HepG2 (cell line): ENCODE results near the gene APBA3. TPM values are rescaled to one million over a fixed set of nuclear protein-coding genes. Genes with fewer than 3 reads are reported as not detected.
A peak's percentile ranks its signal among the peaks of the same experiment; 100 is the strongest.

Experiments used
- ATRX ChIP-seq: sonication (generic); formaldehyde crosslinking; IDR thresholded peaks from 2 replicates; pipeline ENCODE4 v1.4.0; 2020; ENCODE audit warnings: missing genetic modification reagents, borderline replicate concordance
- BCL6 ChIP-seq: IDR thresholded peaks from 2 replicates; pipeline ENCODE4 v1.6.1; 2016; ENCODE audit warnings: missing genetic modification reagents, missing compliant biosample characterization
- ETS1 ChIP-seq: sonication (generic); formaldehyde crosslinking; IDR thresholded peaks from 2 replicates; pipeline ENCODE4 v1.4.0; 2020; ENCODE audit warnings: missing genetic modification reagents
- MAFK ChIP-seq, 2 experiments: IDR thresholded peaks in 1 of 2; conservative IDR thresholded peaks in 1 of 2; 2 replicates each; pipeline ENCODE4 v1.6.1; 2011; ENCODE audit warnings: improper control_type of control experiment in 2 of 2, low read length in 2 of 2
- MED8 ChIP-seq: sonication (generic); formaldehyde crosslinking; IDR thresholded peaks from 2 replicates; pipeline ENCODE4 v1.8.1; 2023; ENCODE audit warnings: mild to moderate bottlenecking, missing genetic modification reagents; ENCODE audit not compliant: insufficient replicate concordance
- MYNN ChIP-seq: sonication (generic); formaldehyde crosslinking; IDR thresholded peaks from 2 replicates; pipeline ENCODE4 v1.4.0; 2020; ENCODE audit warnings: mild to moderate bottlenecking, low read depth, missing genetic modification reagents
- PCBP1 ChIP-seq: fragments of 200-400 bp; formaldehyde crosslinking; IDR thresholded peaks from 2 replicates; pipeline ENCODE4 v1.6.1; 2017; ENCODE audit warnings: mild to moderate bottlenecking, low read depth, low read length, borderline replicate concordance
- PRDM10 ChIP-seq: sonication (generic); formaldehyde crosslinking; IDR thresholded peaks from 2 replicates; pipeline ENCODE4 v1.4.0; 2020; ENCODE audit warnings: low read depth, missing genetic modification reagents
- RAD51 ChIP-seq: fragments of 450-650 bp; IDR thresholded peaks from 2 replicates; pipeline ENCODE4 v1.6.1; 2016; ENCODE audit warnings: borderline replicate concordance
- SOX13 ChIP-seq, 3 experiments: fragments of 450-650 bp in 1 of 3; sonication (generic) in 1 of 3; formaldehyde crosslinking in 1 of 3; IDR thresholded peaks in 2 of 3; conservative IDR thresholded peaks in 1 of 3; 2 replicates each; pipeline versions ENCODE4 v1.5.0 to v1.6.1; 2016 to 2020; ENCODE audit warnings: antibody characterized with exemption in 1 of 3, mild to moderate bottlenecking in 1 of 3, missing compliant biosample characterization in 1 of 3, missing genetic modification reagents in 1 of 3, moderate library complexity in 1 of 3
- TEAD3 ChIP-seq: optimal IDR thresholded peaks from 2 replicates; pipeline ENCODE3; 2016; ENCODE audit warnings: borderline replicate concordance
- TOPORS ChIP-seq: sonication (generic); formaldehyde crosslinking; IDR thresholded peaks from 2 replicates; pipeline ENCODE4 v1.8.0; 2023; ENCODE audit warnings: mild to moderate bottlenecking, missing genetic modification reagents
- ZBTB7A ChIP-seq: sonication (generic); formaldehyde crosslinking; IDR thresholded peaks from 2 replicates; pipeline ENCODE4 v1.8.0; 2022; ENCODE audit warnings: mild to moderate bottlenecking, missing genetic modification reagents
- ZFY ChIP-seq: sonication (generic); formaldehyde crosslinking; IDR thresholded peaks from 2 replicates; pipeline ENCODE4 v1.4.0; 2020; ENCODE audit warnings: missing genetic modification reagents
- ZMYM4 ChIP-seq: sonication (generic); formaldehyde crosslinking; IDR thresholded peaks from 2 replicates; pipeline ENCODE4 v1.8.1; 2023; ENCODE audit warnings: mild to moderate bottlenecking, missing genetic modification reagents
- ZNF230 ChIP-seq: sonication (generic); formaldehyde crosslinking; IDR thresholded peaks from 2 replicates; pipeline ENCODE4 v1.4.0; 2020; ENCODE audit warnings: mild to moderate bottlenecking, missing genetic modification reagents
- ZNF362 ChIP-seq: sonication (generic); formaldehyde crosslinking; IDR thresholded peaks from 2 replicates; pipeline ENCODE4 v1.4.0; 2020; ENCODE audit warnings: missing genetic modification reagents, mild to moderate bottlenecking, borderline replicate concordance
- ZNF557 ChIP-seq: sonication (generic); formaldehyde crosslinking; IDR thresholded peaks from 2 replicates; pipeline ENCODE4 v1.4.0; 2020; ENCODE audit warnings: missing genetic modification reagents
- ZNF652 ChIP-seq: IDR thresholded peaks from 2 replicates; pipeline ENCODE4 v1.6.1; 2016; ENCODE audit warnings: low read depth, borderline replicate concordance
- ZNF660 ChIP-seq: sonication (generic); formaldehyde crosslinking; IDR thresholded peaks from 2 replicates; pipeline ENCODE4 v1.5.1; 2020; ENCODE audit warnings: mild to moderate bottlenecking, low read depth, missing genetic modification reagents, borderline replicate concordance
- polyA plus RNA-seq, 8 experiments: library from polyadenylated mRNA; depleted of rRNA in 3 of 8; stranded (reverse) in 7 of 8; unstranded in 1 of 8; fragments of >200 nt; fragmentation: Illumina TruSeq in 4 of 8; extraction: Trizol in 4 of 8; gene quantifications; 2 replicates each; pipeline versions ENCODE4 v1.2.1 to v1.2.3, GENCODE V29; 2011 to 2016; ENCODE audit warnings: low read depth in 4 of 8, missing spikeins in 1 of 8, mixed read lengths in 1 of 8; ENCODE audit not compliant: insufficient read depth in 1 of 8
- total RNA-seq, 5 experiments: library from RNA; depleted of rRNA; stranded (reverse); fragments of >200 nt; fragmentation: Illumina TruSeq; extraction: Trizol; gene quantifications; 2 replicates each; pipeline ENCODE4 v1.2.3, GENCODE V29; 2016; ENCODE audit warnings: low read depth in 1 of 5
- TF ChIP-seq, protein P1 (sequence below): sonication (generic); formaldehyde crosslinking; IDR thresholded peaks from 2 replicates; pipeline ENCODE4 v1.8.1; 2023; ENCODE audit warnings: mild to moderate bottlenecking, inconsistent platforms, moderate library complexity, missing genetic modification reagents, borderline replicate concordance

Gene APBA3
- total and polyA plus RNA-seq, 2 of the 13 experiments (the other 11 are each of a cell fraction or from before 2014, with no cell fraction given), result 14.2 to 14.3 TPM

- TF ChIP-seq MAFK (conservative IDR thresholded peaks at IDR 0.05 in 1 of 2, IDR thresholded peaks at IDR 0.05 in 1 of 2; ENCODE audit: low read length in 2 of 2) (no peak), ZBTB7A (CRISPR knock-in tag) (no peak), MYNN (CRISPR knock-in tag) (no peak), TEAD3 (CRISPR knock-in tag) (peak; percentile 12), PCBP1 (no peak), ZNF557 (CRISPR knock-in tag) (no peak), BCL6 (CRISPR knock-in tag) (no peak), MED8 (CRISPR knock-in tag) (no peak), ATRX (CRISPR knock-in tag) (no peak), ZNF660 (no peak), ZNF362 (CRISPR knock-in tag) (peak; percentile 80), ZFY (no peak), SOX13 (IDR thresholded peaks at IDR 0.05) (no peak), SOX13 (CRISPR knock-in tag; conservative IDR thresholded peaks at IDR 0.05 in 1 of 2, IDR thresholded peaks at IDR 0.05 in 1 of 2) (0 out of 4 replicates have a peak, but pooled peaks of 1 of the 2 experiments have one; percentile 15), ZNF230 (CRISPR knock-in tag) (no peak), ZMYM4 (CRISPR knock-in tag) (no peak), ZNF652 (0 out of 2 replicates have a peak, but pooled peaks have one; percentile 37), PRDM10 (CRISPR knock-in tag) (no peak), RAD51 (no peak), ETS1 (CRISPR knock-in tag) (no peak), TOPORS (CRISPR knock-in tag) (no peak)
- TF ChIP-seq, protein P1, sequence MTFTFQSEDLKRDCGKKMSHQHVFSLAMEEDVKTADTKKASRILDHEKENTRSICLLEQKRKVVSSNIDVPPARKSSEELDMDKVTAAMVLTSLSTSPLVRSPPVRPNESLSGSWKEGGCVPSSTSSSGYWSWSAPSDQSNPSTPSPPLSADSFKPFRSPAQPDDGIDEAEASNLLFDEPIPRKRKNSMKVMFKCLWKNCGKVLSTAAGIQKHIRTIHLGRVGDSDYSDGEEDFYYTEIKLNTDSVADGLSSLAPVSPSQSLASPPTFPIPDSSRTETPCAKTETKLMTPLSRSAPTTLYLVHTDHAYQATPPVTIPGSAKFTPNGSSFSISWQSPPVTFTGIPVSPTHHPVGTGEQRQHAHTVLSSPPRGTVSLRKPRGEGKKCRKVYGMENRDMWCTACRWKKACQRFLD (CRISPR knock-in tag), result no peak
Observed at GRCh38 chr19:3720349-3720917, 41.1 kb downstream of the APBA3 start (continued).
